H1 (cell line): ENCODE measurements around the gene SLC6A12. TPM values are rescaled to one million over a fixed set of nuclear protein-coding genes. Genes with fewer than 3 reads are reported as not detected.

Experiments used
- CTCF ChIA-PET: fragments of 300-600 bp; sonication (Branson Sonifier 250); formaldehyde crosslinking; loops from one replicate; lab custom pipeline; 2021; ENCODE audit not compliant: partially characterized antibody; lab: Charles Lee
- POLR2A ChIA-PET: fragments of 300-600 bp; sonication (Branson Sonifier 250); formaldehyde crosslinking; loops from one replicate; lab custom pipeline; 2021; ENCODE audit warnings: inconsistent platforms; ENCODE audit not compliant: partially characterized antibody; lab: Charles Lee
- DNase-seq, 2 experiments: peaks; one replicate each; pipeline versions ENCODE4 v3.0.0 to v3.0.0-alpha.2; 2010 to 2022; ENCODE audit warnings: low spot score in 2 of 2, low read depth in 1 of 2, mixed read lengths in 1 of 2
- FAIRE-seq: peaks from 2 replicates; lab custom pipeline; 2011; peaks lifted over from hg19 to GRCh38; lab: Jason Lieb, UNC
- H2AFZ ChIP-seq: 2 replicates; pipeline ENCODE4 v1.8.1; 2012; ENCODE audit warnings: low read length, inconsistent platforms
- H2AK5ac ChIP-seq: 2 replicates; pipeline ENCODE4 v1.6.1; 2013; ENCODE audit warnings: low read depth, low read length
- H2BK120ac ChIP-seq: replicated peaks from 2 replicates; pipeline ENCODE3; 2013; ENCODE audit warnings: low read depth, low read length, inconsistent platforms
- H2BK12ac ChIP-seq: 2 replicates; pipeline ENCODE4 v1.6.1; 2013; ENCODE audit warnings: low read depth, low read length
- H2BK15ac ChIP-seq: 2 replicates; pipeline ENCODE4 v1.6.1; 2013; ENCODE audit warnings: low read length
- H2BK20ac ChIP-seq: 2 replicates; pipeline ENCODE4 v1.6.1; 2013; ENCODE audit warnings: low read length
- H2BK5ac ChIP-seq: 2 replicates; pipeline ENCODE4 v1.6.1; 2013; ENCODE audit warnings: low read depth, low read length
- H3K14ac ChIP-seq: 2 replicates; pipeline ENCODE4 v1.6.1; 2013; ENCODE audit warnings: inconsistent platforms; ENCODE audit not compliant: insufficient read length
- H3K18ac ChIP-seq: 2 replicates; pipeline ENCODE4 v1.6.1; 2013; ENCODE audit warnings: low read length; ENCODE audit errors: extremely low read depth
- H3K23ac ChIP-seq: 2 replicates; pipeline ENCODE4 v1.6.1; 2013; ENCODE audit warnings: inconsistent platforms; ENCODE audit not compliant: insufficient read length
- H3K23me2 ChIP-seq: 2 replicates; pipeline ENCODE4 v1.6.1; 2013; ENCODE audit warnings: low read depth, low read length
- H3K27ac ChIP-seq: 2 replicates; pipeline ENCODE4 v1.6.1; 2011; ENCODE audit warnings: low read depth, low read length, inconsistent platforms
- H3K27me3 ChIP-seq, 4 experiments: replicated peaks in 1 of 4; 1 replicate in 1 of 4; 2 replicates in 3 of 4; pipeline versions ENCODE4 v1.6.1 to v1.8.1; 2011 to 2013; ENCODE audit warnings: low read length in 3 of 4, mild to moderate bottlenecking in 3 of 4, inconsistent platforms in 2 of 4, mixed read lengths in 2 of 4, moderate library complexity in 1 of 4; ENCODE audit not compliant: control insufficient read depth in 3 of 4, insufficient read depth in 3 of 4; ENCODE audit errors: extremely low read depth in 1 of 4
- H3K36me3 ChIP-seq, 4 experiments: 2 replicates each; pipeline versions ENCODE4 v1.6.1 to v1.8.1; 2011 to 2013; ENCODE audit warnings: mild to moderate bottlenecking in 4 of 4, low read length in 3 of 4, moderate library complexity in 2 of 4, control low read depth in 1 of 4, inconsistent platforms in 1 of 4; ENCODE audit not compliant: insufficient read depth in 4 of 4, control insufficient read depth in 2 of 4
- H3K4ac ChIP-seq: replicated peaks from 2 replicates; pipeline ENCODE3; 2013; ENCODE audit warnings: low read length, low read depth, mixed read lengths, inconsistent platforms; ENCODE audit not compliant: insufficient read length
- H3K4me1 ChIP-seq, 4 experiments: replicated peaks in 1 of 4; 1 replicate in 1 of 4; 2 replicates in 3 of 4; pipeline versions ENCODE4 v1.6.1 to v1.8.1; 2011 to 2013; ENCODE audit warnings: low read length in 3 of 4, inconsistent platforms in 2 of 4, mixed read lengths in 1 of 4; ENCODE audit not compliant: insufficient read depth in 4 of 4, control insufficient read depth in 3 of 4
- H3K4me2 ChIP-seq, 2 experiments: 2 replicates each; pipeline versions ENCODE4 v1.6.1 to v1.8.1; 2011 to 2013; ENCODE audit warnings: low read depth in 2 of 2, low read length in 2 of 2, control low read depth in 1 of 2, inconsistent platforms in 1 of 2, mild to moderate bottlenecking in 1 of 2; ENCODE audit not compliant: insufficient read depth in 1 of 2
- H3K4me3 ChIP-seq, 4 experiments: fragments of 200-600, 300-600 bp in 1 of 4; sonication (generic), shearing (Covaris generic), sonication (Bioruptor Twin) in 1 of 4; 2 replicates each; pipeline versions ENCODE4 v1.5.1 to v1.8.1; 2011 to 2016; ENCODE audit warnings: low read length in 4 of 4, low read depth in 3 of 4, control low read depth in 2 of 4, inconsistent platforms in 2 of 4, mild to moderate bottlenecking in 2 of 4, mixed read lengths in 1 of 4, moderate library complexity in 1 of 4; ENCODE audit not compliant: insufficient read depth in 2 of 4; ENCODE audit errors: extremely low read depth in 1 of 4
- H3K56ac ChIP-seq: replicated peaks from 2 replicates; pipeline ENCODE3; 2013; ENCODE audit warnings: low read depth, mild to moderate bottlenecking, mixed read lengths, low read length, inconsistent platforms; ENCODE audit not compliant: insufficient read length
- H3K79me1 ChIP-seq: 2 replicates; pipeline ENCODE4 v1.6.1; 2013; ENCODE audit warnings: low read depth, low read length, control low read depth
- H3K79me2 ChIP-seq, 2 experiments: 2 replicates each; pipeline versions ENCODE4 v1.6.1 to v1.8.1; 2012 to 2013; ENCODE audit warnings: low read length in 2 of 2, mild to moderate bottlenecking in 2 of 2, inconsistent platforms in 1 of 2; ENCODE audit not compliant: insufficient read depth in 2 of 2, control insufficient read depth in 1 of 2
- H3K9ac ChIP-seq, 4 experiments: replicated peaks in 1 of 4; 1 replicate in 1 of 4; 2 replicates in 3 of 4; pipeline versions ENCODE4 v1.6.1 to v1.8.1; 2011 to 2013; ENCODE audit warnings: low read depth in 3 of 4, low read length in 3 of 4, control low read depth in 2 of 4, mild to moderate bottlenecking in 2 of 4, moderate library complexity in 2 of 4, inconsistent platforms in 1 of 4; ENCODE audit errors: extremely low read depth in 1 of 4
- H3K9me3 ChIP-seq, 2 experiments: 2 replicates each; pipeline versions ENCODE4 v1.6.1 to v1.8.1; 2012 to 2013; ENCODE audit warnings: mild to moderate bottlenecking in 2 of 2, moderate library complexity in 2 of 2, control low read depth in 1 of 2, inconsistent platforms in 1 of 2, low read depth in 1 of 2, low read length in 1 of 2, mixed read lengths in 1 of 2; ENCODE audit not compliant: insufficient read depth in 2 of 2
- H4K20me1 ChIP-seq, 2 experiments: replicated peaks in 1 of 2; 2 replicates each; pipeline versions ENCODE3 to v1.8.1; 2011 to 2013; ENCODE audit warnings: inconsistent platforms in 2 of 2, low read length in 2 of 2, mild to moderate bottlenecking in 1 of 2; ENCODE audit not compliant: insufficient read depth in 2 of 2, control insufficient read depth in 1 of 2
- H4K5ac ChIP-seq: 2 replicates; pipeline ENCODE4 v1.6.1; 2013; ENCODE audit warnings: low read length, low read depth, mixed read lengths, inconsistent platforms; ENCODE audit not compliant: insufficient read length
- H4K8ac ChIP-seq: 2 replicates; pipeline ENCODE4 v1.8.0; 2013; ENCODE audit warnings: mild to moderate bottlenecking, moderate library complexity, low read length, inconsistent platforms; ENCODE audit not compliant: insufficient read depth; ENCODE audit errors: extremely low read depth
- H4K91ac ChIP-seq: replicated peaks from 2 replicates; pipeline ENCODE3; 2013; ENCODE audit warnings: low read length, mixed read lengths, inconsistent platforms; ENCODE audit not compliant: insufficient read length
- ASH2L ChIP-seq: fragments of 200-600, 300-600 bp; sonication (generic); IDR thresholded peaks from one replicate; pipeline ENCODE4 v1.7.1; 2017; ENCODE audit warnings: low read length
- YY1 ChIP-seq: IDR thresholded peaks from 2 replicates; pipeline ENCODE4 v1.6.1; 2011; ENCODE audit warnings: low read depth, mild to moderate bottlenecking, low read length
- WGBS, 2 experiments: shearing (Covaris generic) in 1 of 2; methylation state at CpG; one replicate each; pipeline versions ENCODE4 v1.1.6 to v1.1.7; 2013 to 2015; ENCODE audit warnings: low lambda C conversion rate in 2 of 2, mixed read lengths in 2 of 2, inconsistent platforms in 1 of 2, low coverage in 1 of 2, missing lambda C conversion rate in 1 of 2; ENCODE audit not compliant: insufficient replicate concordance in 2 of 2, insufficient coverage in 1 of 2, insufficient read length in 1 of 2; ENCODE audit errors: extremely low coverage in 1 of 2, missing lambda C conversion rate in 1 of 2; 5-methylcytosine and 5-hydroxymethylcytosine counted together
- polyA plus RNA-seq, 7 experiments: library from polyadenylated mRNA; depleted of rRNA in 3 of 7; stranded (reverse) in 5 of 7; unstranded in 2 of 7; fragments of >200 nt in 5 of 7; fragments of 200-250 nt in 2 of 7; gene quantifications; 1 replicate in 5 of 7; 2 replicates in 1 of 7; 4 replicates in 1 of 7; pipeline versions ENCODE4 v1.2.1 to v1.2.3, GENCODE V29; 2011 to 2013; ENCODE audit warnings: missing spikeins in 2 of 7, mixed read lengths in 2 of 7
- total RNA-seq: library from RNA; stranded (reverse); fragmentation: NEBNext Ultra II Directional; extraction: Animal tissue kit (Norgen Biotek cat#: 25700); gene quantifications from 2 replicates; pipeline ENCODE4 v1.2.1, GENCODE V29; 2021
- TF ChIP-seq, protein P1 (sequence below): IDR thresholded peaks from 2 replicates; pipeline ENCODE4 v1.6.1; 2012; ENCODE audit warnings: inconsistent platforms

Gene SLC6A12
- total and polyA plus RNA-seq, 2 of the 8 experiments (the other 6 are each of a cell fraction or from before 2014, with no cell fraction given) = 0.70 to 1.1 TPM

GRCh38 chr12:204261-204678, 9.7 kb downstream of the SLC6A12 start:
- CTCF ChIA-PET = interaction anchor here (0.9 to 7.3 kb wide), 5 partner anchors 9 to 32 kb away, joined by 3 to 74 read pairs (median 5); partner anchors contain the start of gene SLC6A12
- no peak overlapping the region for H3K9ac ChIP-seq
- FAIRE-seq = no peak

More at GRCh38 chr12:204261-204678, 9.7 kb downstream of the SLC6A12 start:
- Histone ChIP-seq H3K18ac (0 out of 2 replicates have a peak overlapping the region, but pooled peaks have one; percentile 42), H2BK5ac (no peak overlapping the region; the same call in 1 of the 2 replicates), H2BK15ac (no peak overlapping the region), H3K36me3 (no peaks in the 10 kb centered on the region; a peak in 1 of 8 replicates), H2BK120ac (no peak overlapping the region), H3K4me1 (peaks cover 7 to 18% (median 12%) of the 10 kb centered on the region in 4 experiments), H3K14ac (no peak overlapping the region), H3K4me3 (peak overlapping the region; percentile 55 to 80 (median 62)), H3K4me2 (peak overlapping the region; percentile 82 to 99), H2AFZ (0 out of 2 replicates have a peak overlapping the region, but pooled peaks have one; percentile 61), H4K5ac (no peak overlapping the region), H3K79me2 (no peaks in the 10 kb centered on the region), H4K8ac (no peak overlapping the region), H3K79me1 (no peaks in the 10 kb centered on the region), H4K20me1 (peaks cover 0 to 4% of the 10 kb centered on the region in 2 experiments), H3K9me3 (no peaks in the 10 kb centered on the region), H2BK20ac (0 out of 2 replicates have a peak overlapping the region, but pooled peaks have one; percentile 6), H3K56ac (no peak overlapping the region), H3K27me3 (peaks cover 5 to 54% (median 33%) of the 10 kb centered on the region in 4 experiments), H2AK5ac (no peak overlapping the region), H2BK12ac (peak overlapping the region; percentile 3; the same call in 1 of the 2 replicates), H3K27ac (no peak overlapping the region), H3K23me2 (peaks cover 5% of the 10 kb centered on the region; the same call in 1 of the 2 replicates), H3K4ac (no peak overlapping the region), H4K91ac (peak overlapping the region; percentile 32), H3K23ac (no peak overlapping the region)
- DNase-seq = no peak
- TF ChIP-seq, protein P1, sequence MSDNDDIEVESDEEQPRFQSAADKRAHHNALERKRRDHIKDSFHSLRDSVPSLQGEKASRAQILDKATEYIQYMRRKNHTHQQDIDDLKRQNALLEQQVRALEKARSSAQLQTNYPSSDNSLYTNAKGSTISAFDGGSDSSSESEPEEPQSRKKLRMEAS = no peak
- TF ChIP-seq YY1 (0 out of 2 replicates have a peak, but pooled peaks have one; percentile 37), ASH2L (no peak)
- 63% methylated on average over 11 of the region's 11 CpGs; no CpG with 5 or more reads in 1 of the 2 experiments for WGBS, 2 experiments
- POLR2A ChIA-PET = interaction anchor here (0.9 to 1.5 kb wide), 2 partner anchors 9 to 10 kb away, joined by 3 to 8 read pairs; no protein-coding TSS in a partner anchor
